MM.1S (cell line): ENCODE data around the gene ESRRB.

Experiments
- DNase-seq: peaks from one replicate; pipeline ENCODE4 v3.0.0-alpha.2; 2015
- H2AFZ ChIP-seq: fragments of 300-600 bp; sonication (generic); 2 replicates; pipeline ENCODE4 v1.6.0; 2016; ENCODE audit warnings: antibody characterized with exemption, low read length
- H3F3A ChIP-seq: fragments of 300-600 bp; sonication (generic); 2 replicates; pipeline ENCODE4 v1.6.1; 2016; ENCODE audit warnings: mild to moderate bottlenecking, antibody characterized with exemption, low read length, moderate library complexity, mixed read lengths; ENCODE audit not compliant: insufficient read depth
- H3K27ac ChIP-seq: fragments of 300-600 bp; sonication (generic); 2 replicates; pipeline ENCODE4 v1.5.1; 2016; ENCODE audit warnings: mild to moderate bottlenecking, low read length
- H3K27me3 ChIP-seq: fragments of 300-600 bp; sonication (generic); replicated peaks from 2 replicates; pipeline ENCODE4 v1.6.0; 2016; ENCODE audit warnings: low read length; ENCODE audit not compliant: insufficient read depth
- H3K36me3 ChIP-seq: fragments of 300-600 bp; sonication (generic); replicated peaks from 2 replicates; pipeline ENCODE4 v1.6.1; 2016; ENCODE audit warnings: mild to moderate bottlenecking, low read length, mixed read lengths; ENCODE audit not compliant: insufficient read depth
- H3K4me1 ChIP-seq: fragments of 300-600 bp; sonication (generic); 2 replicates; pipeline ENCODE4 v1.6.1; 2016; ENCODE audit warnings: low read length, mixed read lengths
- H3K4me2 ChIP-seq: fragments of 300-600 bp; sonication (generic); 2 replicates; pipeline ENCODE4 v1.6.0; 2016; ENCODE audit warnings: low read depth, low read length
- H3K4me3 ChIP-seq: fragments of 300-600 bp; sonication (generic); 2 replicates; pipeline ENCODE4 v1.5.1; 2016; ENCODE audit warnings: low read length, mixed read lengths
- H3K79me2 ChIP-seq: fragments of 300-600 bp; sonication (generic); 2 replicates; pipeline ENCODE4 v1.6.1; 2016; ENCODE audit warnings: mixed run types, low read length, mixed read lengths
- H3K9ac ChIP-seq: fragments of 300-600 bp; sonication (generic); 2 replicates; pipeline ENCODE4 v1.6.1; 2016; ENCODE audit warnings: low read length, mixed read lengths
- H3K9me2 ChIP-seq: fragments of 300-600 bp; sonication (generic); replicated peaks from 2 replicates; pipeline ENCODE4 v1.6.1; 2016; ENCODE audit warnings: mild to moderate bottlenecking, low read length, mixed read lengths; ENCODE audit not compliant: insufficient read depth
- H3K9me3 ChIP-seq: fragments of 300-600 bp; sonication (generic); replicated peaks from 2 replicates; pipeline ENCODE4 v1.6.1; 2016; ENCODE audit warnings: mild to moderate bottlenecking, low read length, mixed read lengths; ENCODE audit not compliant: insufficient read depth
- H4K20me1 ChIP-seq: fragments of 300-600 bp; sonication (generic); 2 replicates; pipeline ENCODE4 v1.6.1; 2016; ENCODE audit warnings: mild to moderate bottlenecking, low read length, moderate library complexity, mixed read lengths; ENCODE audit not compliant: insufficient read depth
- CTCF ChIP-seq: fragments of 300-600 bp; sonication (generic); IDR thresholded peaks from 2 replicates; pipeline ENCODE4 v1.5.1; 2016; ENCODE audit warnings: antibody characterized with exemption, low read length, mixed read lengths
- EZH2 ChIP-seq: fragments of 300-600 bp; sonication (generic); optimal IDR thresholded peaks from 2 replicates; pipeline ENCODE3; 2017; ENCODE audit warnings: low read depth, mild to moderate bottlenecking, antibody characterized with exemption, low read length, mixed read lengths
- EZH2phosphoT487 ChIP-seq: fragments of 300-600 bp; sonication (generic); IDR thresholded peaks from 2 replicates; pipeline ENCODE4 v1.6.1; 2018; ENCODE audit warnings: antibody characterized with exemption, low read length

The ESRRB gene

GRCh38 chr14:76343386-76343785 is 32.6 kb upstream of the ESRRB start:
- Histone ChIP-seq H3K79me2 (no peaks in the 10 kb centered on the region), H3K9ac (no peak overlapping the region), H3K36me3 (no peaks in the 10 kb centered on the region), H3K9me2 (no peaks in the 10 kb centered on the region), H4K20me1 (no peaks in the 10 kb centered on the region), H3K4me2 (no peak overlapping the region), H3K27ac (no peak overlapping the region), H3K4me1 (no peaks in the 10 kb centered on the region), H2AFZ (no peak overlapping the region), H3K4me3 (no peak overlapping the region), H3F3A (no peaks in the 10 kb centered on the region), H3K9me3 (no peaks in the 10 kb centered on the region), H3K27me3 (no peaks in the 10 kb centered on the region)
- no peak for TF ChIP-seq EZH2phosphoT487
- TF ChIP-seq CTCF, result no peak
- no peak for TF ChIP-seq EZH2
- no peak for DNase-seq

GRCh38 chr14:76346391-76347160 is 29.4 kb upstream of the ESRRB start:
- no peak overlapping the region for H2AFZ ChIP-seq
- no peaks in the 10 kb centered on the region for H4K20me1 ChIP-seq
- H3K36me3 ChIP-seq, result no peaks in the 10 kb centered on the region
- H3F3A ChIP-seq, result no peaks in the 10 kb centered on the region
- no peak overlapping the region for H3K9ac ChIP-seq
- no peaks in the 10 kb centered on the region for H3K4me1 ChIP-seq
- DNase-seq, result no peak
- no peak overlapping the region for H3K27ac ChIP-seq
- no peak overlapping the region for H3K4me2 ChIP-seq
- H3K79me2 ChIP-seq, result no peaks in the 10 kb centered on the region
- TF ChIP-seq EZH2 (no peak), CTCF (no peak), EZH2phosphoT487 (no peak)
- no peak overlapping the region for H3K4me3 ChIP-seq
- H3K27me3 ChIP-seq, result no peaks in the 10 kb centered on the region
- H3K9me2 ChIP-seq, result no peaks in the 10 kb centered on the region
- no peaks in the 10 kb centered on the region for H3K9me3 ChIP-seq

GRCh38 chr14:76348898-76349297 is 27.0 kb upstream of the ESRRB start:
- TF ChIP-seq CTCF, result no peak
- no peak for TF ChIP-seq EZH2phosphoT487
- TF ChIP-seq EZH2, result no peak
- Histone ChIP-seq H3K4me3 (no peak overlapping the region), H3K9me3 (no peaks in the 10 kb centered on the region), H3K4me1 (no peaks in the 10 kb centered on the region), H3K9ac (no peak overlapping the region), H3F3A (no peaks in the 10 kb centered on the region), H3K36me3 (no peaks in the 10 kb centered on the region), H3K9me2 (no peaks in the 10 kb centered on the region), H2AFZ (no peak overlapping the region), H4K20me1 (no peaks in the 10 kb centered on the region), H3K4me2 (no peak overlapping the region), H3K79me2 (no peaks in the 10 kb centered on the region), H3K27ac (no peak overlapping the region), H3K27me3 (no peaks in the 10 kb centered on the region)
- DNase-seq, result no peak
